ENCODE data around the gene METTL27.
"Not testable (repeated sequence)": the region's sequence is repeated elsewhere in the genome, so short reads cannot be mapped to it uniquely, and the experiment has no call there.

Gene METTL27

DNA sequence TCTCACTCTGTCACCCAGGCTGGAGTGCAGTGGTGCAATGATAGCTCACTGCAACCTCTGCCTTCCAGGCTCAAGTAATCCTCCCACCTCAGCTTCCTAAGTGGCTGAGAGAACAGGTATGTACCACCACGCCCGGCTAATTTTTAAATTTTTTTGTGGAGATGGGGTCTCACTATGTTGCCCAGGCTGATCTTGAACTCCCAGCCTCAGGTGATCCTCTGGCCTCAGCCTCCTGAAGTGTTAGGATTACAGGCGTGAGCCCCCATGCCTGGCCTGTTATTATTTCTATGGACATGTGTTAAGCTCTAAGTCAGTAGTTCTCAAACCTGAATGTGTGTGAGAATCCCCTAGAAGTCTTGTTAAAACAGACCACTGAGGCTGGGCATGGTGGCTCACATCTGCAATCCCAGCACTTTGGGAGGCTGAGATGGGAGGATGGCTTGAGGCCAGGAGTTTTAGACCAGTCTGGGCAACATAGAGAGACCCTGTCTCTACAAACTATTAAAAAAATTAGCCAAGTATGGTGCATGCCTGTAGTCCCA lies 43.2 kb upstream of the METTL27 start:
- H3K4me3 ChIP-seq (ENCODE audit: low read depth, low read length), result no peak overlapping the region
- no peak for TF ChIP-seq CTCF (IDR thresholded peaks at IDR 0.05; ENCODE audit: low read depth, low read length)

DNA sequence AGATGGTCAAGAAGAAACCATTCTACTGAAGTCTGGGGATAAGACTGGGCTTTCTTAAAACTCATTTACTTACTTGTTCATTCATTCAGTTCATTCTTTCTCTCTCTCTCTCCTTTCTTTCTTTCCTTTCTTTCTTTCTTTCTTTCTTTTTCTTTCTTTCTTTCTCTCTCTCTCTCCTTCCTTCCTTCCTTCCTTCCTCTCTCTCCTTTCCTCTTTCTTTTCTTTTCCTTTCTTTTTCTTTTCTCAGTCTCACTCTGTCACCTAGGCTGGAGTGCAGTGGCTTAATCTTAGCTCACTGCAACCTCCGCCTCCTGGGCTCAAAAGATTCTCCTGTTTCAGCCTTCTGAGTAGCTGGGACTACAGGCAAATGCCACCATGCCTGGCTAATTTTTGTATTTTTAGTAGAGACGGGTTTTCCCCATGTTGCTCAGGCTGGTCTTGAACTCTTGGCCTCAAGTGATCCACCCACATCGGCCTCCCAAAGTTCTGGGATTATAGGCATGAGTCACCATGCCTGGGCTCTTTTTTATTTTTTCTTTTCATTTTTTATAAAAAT lies 42.6 kb upstream of the METTL27 start:
- not testable (repeated sequence) for H3K4me3 ChIP-seq (ENCODE audit: low read depth, low read length)

GRCh38 chr7:73882047-73882402 lies 39.7 kb upstream of the METTL27 start:
- no peak for TF ChIP-seq CTCF (IDR thresholded peaks at IDR 0.05; ENCODE audit: low read depth, low read length)
- no peak overlapping the region for H3K4me3 ChIP-seq (ENCODE audit: low read depth, low read length)

DNA sequence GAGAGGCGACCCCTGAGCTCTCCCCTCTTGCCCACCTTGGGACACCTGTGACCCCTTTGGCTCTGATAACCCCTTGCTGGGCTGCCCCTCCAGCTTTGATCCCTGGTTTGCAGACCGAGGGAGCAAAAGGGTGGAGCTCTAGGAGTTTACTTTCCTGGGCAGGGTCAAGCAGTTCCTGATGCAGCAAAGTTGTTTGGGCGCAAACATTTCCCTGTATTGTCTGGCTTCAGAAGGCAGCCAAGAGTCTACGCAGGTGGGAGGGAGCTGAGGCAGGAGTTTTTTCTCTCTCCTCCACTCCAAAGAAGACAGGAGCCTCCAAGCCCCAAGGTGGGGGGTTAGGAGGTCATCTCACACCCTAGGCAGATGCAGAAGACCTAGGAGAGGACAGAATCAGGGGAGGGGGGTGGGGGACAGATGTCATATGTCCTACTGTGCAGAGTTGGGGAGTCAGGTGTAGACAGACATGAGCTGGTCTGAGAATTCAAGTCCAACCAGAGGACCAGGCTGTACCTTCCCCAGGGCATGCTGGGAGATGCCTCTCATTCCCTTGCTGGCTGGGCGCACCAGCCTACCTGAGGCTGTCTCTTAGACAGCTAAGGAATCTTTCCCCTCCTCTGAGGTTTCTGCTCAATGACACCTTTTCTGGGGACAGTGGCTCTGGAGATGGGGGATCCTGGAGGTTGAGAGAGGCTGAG lies 39.2 kb upstream of the METTL27 start:
- H3K4me3 ChIP-seq (ENCODE audit: low read depth, low read length), result no peak overlapping the region
- TF ChIP-seq CTCF (IDR thresholded peaks at IDR 0.05; ENCODE audit: low read depth, low read length), result no peak

DNA sequence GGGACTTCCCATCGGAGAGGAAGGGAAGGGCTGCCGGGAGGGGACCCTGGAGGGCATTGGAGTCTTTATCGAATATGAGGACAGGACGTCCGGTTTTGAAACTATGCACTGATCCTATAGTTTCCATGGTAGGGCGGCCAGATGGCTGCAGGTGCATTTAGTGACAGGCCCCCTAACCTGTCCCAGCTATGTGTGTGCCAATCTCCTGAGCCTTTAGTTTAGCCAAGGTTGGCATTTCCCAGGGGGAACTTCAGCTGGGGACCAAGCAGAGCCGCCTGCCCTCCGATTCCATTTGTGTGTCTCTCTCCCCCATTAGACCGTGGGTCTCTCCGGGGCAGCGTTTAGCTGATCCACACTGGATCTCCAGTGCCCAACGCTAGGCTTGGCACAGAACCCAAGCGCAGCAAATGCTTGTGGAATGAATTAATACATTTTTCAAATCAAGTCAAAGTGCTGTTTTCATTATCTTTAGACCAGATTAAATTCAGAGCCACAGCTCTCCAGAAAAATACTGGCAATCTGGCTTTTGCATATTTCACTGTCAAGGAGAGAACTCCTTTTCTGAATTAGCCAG lies 38.5 kb upstream of the METTL27 start:
- no peak overlapping the region for H3K4me3 ChIP-seq (ENCODE audit: low read depth, low read length)
- TF ChIP-seq CTCF (IDR thresholded peaks at IDR 0.05; ENCODE audit: low read depth, low read length), result no peak

GRCh38 chr7:73879977-73880681 lies 37.8 kb upstream of the METTL27 start:
- H3K4me3 ChIP-seq (ENCODE audit: low read depth, low read length), result no peak overlapping the region
- no peak for TF ChIP-seq CTCF (IDR thresholded peaks at IDR 0.05; ENCODE audit: low read depth, low read length)

GRCh38 chr7:73876973-73877372 lies 34.7 kb upstream of the METTL27 start:
- TF ChIP-seq CTCF (IDR thresholded peaks at IDR 0.05; ENCODE audit: low read depth, low read length), result no peak
- no peak overlapping the region for H3K4me3 ChIP-seq (ENCODE audit: low read depth, low read length)

Data from WI38 (cell line).